Fibroblast of lung (primary cell): ENCODE measurements around the gene ARIH2.

Experiments
- EZH2 ChIP-seq: IDR thresholded peaks from 2 replicates; pipeline ENCODE4 v1.5.1; 2012; ENCODE audit warnings: low read length, control low read depth, mild to moderate bottlenecking; ENCODE audit errors: missing control alignments
- TF ChIP-seq, protein P1 (sequence below), 2 donors: IDR thresholded peaks in 1 of 2; conservative IDR thresholded peaks in 1 of 2; 1 replicate in 1 of 2; 2 replicates in 1 of 2; pipeline ENCODE4 v1.5.1; 2011 to 2012; ENCODE audit warnings: low read length in 2 of 2, control low read depth in 1 of 2, inconsistent platforms in 1 of 2, low read depth in 1 of 2, mild to moderate bottlenecking in 1 of 2

- TF ChIP-seq, protein P1, sequence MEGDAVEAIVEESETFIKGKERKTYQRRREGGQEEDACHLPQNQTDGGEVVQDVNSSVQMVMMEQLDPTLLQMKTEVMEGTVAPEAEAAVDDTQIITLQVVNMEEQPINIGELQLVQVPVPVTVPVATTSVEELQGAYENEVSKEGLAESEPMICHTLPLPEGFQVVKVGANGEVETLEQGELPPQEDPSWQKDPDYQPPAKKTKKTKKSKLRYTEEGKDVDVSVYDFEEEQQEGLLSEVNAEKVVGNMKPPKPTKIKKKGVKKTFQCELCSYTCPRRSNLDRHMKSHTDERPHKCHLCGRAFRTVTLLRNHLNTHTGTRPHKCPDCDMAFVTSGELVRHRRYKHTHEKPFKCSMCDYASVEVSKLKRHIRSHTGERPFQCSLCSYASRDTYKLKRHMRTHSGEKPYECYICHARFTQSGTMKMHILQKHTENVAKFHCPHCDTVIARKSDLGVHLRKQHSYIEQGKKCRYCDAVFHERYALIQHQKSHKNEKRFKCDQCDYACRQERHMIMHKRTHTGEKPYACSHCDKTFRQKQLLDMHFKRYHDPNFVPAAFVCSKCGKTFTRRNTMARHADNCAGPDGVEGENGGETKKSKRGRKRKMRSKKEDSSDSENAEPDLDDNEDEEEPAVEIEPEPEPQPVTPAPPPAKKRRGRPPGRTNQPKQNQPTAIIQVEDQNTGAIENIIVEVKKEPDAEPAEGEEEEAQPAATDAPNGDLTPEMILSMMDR (conservative IDR thresholded peaks at IDR 0.05 in 1 of 2, IDR thresholded peaks at IDR 0.05 in 1 of 2; ENCODE audit: low read depth in 1 of 2, low read length in 2 of 2): no peak
- no peak for TF ChIP-seq EZH2
Observed at GRCh38 chr3:49023775-49024174, 105.1 kb downstream of the ARIH2 start.
